B cell (primary cell): ENCODE data around the gene CAV1.

Experiments used
- CTCF ChIP-seq: fragments of 200-600 bp; IDR thresholded peaks from one replicate; pipeline ENCODE4 v1.8.0; 2022; ENCODE audit warnings: antibody characterized with exemption, mild to moderate bottlenecking
- EZH2 ChIP-seq: IDR thresholded peaks from 2 replicates; pipeline ENCODE4 v1.6.1; 2012; ENCODE audit warnings: borderline replicate concordance, low read depth, mild to moderate bottlenecking, moderate library complexity, low read length; ENCODE audit not compliant: insufficient read depth, poor library complexity, severe bottlenecking

- TF ChIP-seq CTCF: no peak
- no peak for TF ChIP-seq EZH2
Observed at GRCh38 chr7:116516324-116516723, 8.5 kb upstream of the CAV1 start.
